NT2/D1 (cell line): ENCODE results near the gene RAB3A.
"Not testable (repeated sequence)": the region's sequence is repeated elsewhere in the genome, so short reads cannot be mapped to it uniquely, and the experiment has no call there.

Source experiments
- DNase-seq: peaks from one replicate; pipeline ENCODE4 v3.0.0-alpha.2; 2011; ENCODE audit warnings: low read depth, low spot score
- H3K27me3 ChIP-seq: 2 replicates; pipeline ENCODE4 v1.6.0; 2011; ENCODE audit warnings: mild to moderate bottlenecking; ENCODE audit not compliant: insufficient read length, insufficient read depth
- H3K36me3 ChIP-seq: 2 replicates; pipeline ENCODE4 v1.6.1; 2011; ENCODE audit warnings: mild to moderate bottlenecking, low read length, mixed read lengths; ENCODE audit not compliant: insufficient read depth, insufficient read length
- H3K4me1 ChIP-seq: 2 replicates; pipeline ENCODE4 v1.5.1; 2011; ENCODE audit not compliant: insufficient read depth, insufficient read length
- H3K4me3 ChIP-seq: 2 replicates; pipeline ENCODE4 v1.5.1; 2011; ENCODE audit warnings: low read depth; ENCODE audit not compliant: insufficient read length
- H3K9ac ChIP-seq: 2 replicates; pipeline ENCODE4 v1.6.0; 2011; ENCODE audit warnings: low read depth; ENCODE audit not compliant: insufficient read length
- H3K9me3 ChIP-seq: 2 replicates; pipeline ENCODE4 v1.5.1; 2011; ENCODE audit warnings: mild to moderate bottlenecking, low read length; ENCODE audit not compliant: insufficient read depth
- SUZ12 ChIP-seq: IDR thresholded peaks from 2 replicates; pipeline ENCODE4 v1.6.1; 2011; ENCODE audit not compliant: insufficient read length, insufficient read depth; ENCODE audit errors: extremely low read depth
- YY1 ChIP-seq: IDR thresholded peaks from 2 replicates; pipeline ENCODE4 v1.6.1; 2011; ENCODE audit not compliant: insufficient read length, insufficient read depth
- ZNF274 ChIP-seq: IDR thresholded peaks from 2 replicates; pipeline ENCODE4 v1.6.1; 2011; ENCODE audit warnings: mild to moderate bottlenecking, low read depth, low read length

RAB3A gene

DNA sequence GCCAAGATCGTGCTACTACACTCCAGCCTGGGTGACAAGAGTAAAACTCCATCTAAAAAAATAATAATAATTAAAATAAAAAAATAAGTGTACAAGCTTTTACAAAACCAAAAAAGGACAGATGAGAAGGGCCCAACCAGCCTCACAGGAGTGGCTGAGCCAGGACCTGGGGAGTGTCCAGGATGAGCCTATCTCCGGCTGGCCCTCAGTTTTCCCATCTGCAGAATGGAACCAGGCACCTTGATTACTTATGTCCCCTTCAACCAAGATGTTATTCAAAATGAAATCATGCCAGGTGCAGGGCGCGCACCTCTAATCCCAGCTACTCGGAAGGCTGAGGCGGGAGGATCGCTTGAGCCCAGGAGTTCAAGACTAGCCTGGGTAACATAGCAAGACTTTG lies 39.8 kb downstream of the RAB3A start:
- H3K27me3 ChIP-seq: no peaks in the 10 kb centered on the region
- TF ChIP-seq YY1: no peak
- TF ChIP-seq ZNF274: no peak
- TF ChIP-seq SUZ12: no peak
- peaks cover 8% of the 10 kb centered on the region for H3K4me1 ChIP-seq
- no peak overlapping the region for H3K9ac ChIP-seq
- H3K4me3 ChIP-seq: no peak overlapping the region
- DNase-seq: no peak
- H3K36me3 ChIP-seq: peaks cover 80% of the 10 kb centered on the region
- no peaks in the 10 kb centered on the region for H3K9me3 ChIP-seq

DNA sequence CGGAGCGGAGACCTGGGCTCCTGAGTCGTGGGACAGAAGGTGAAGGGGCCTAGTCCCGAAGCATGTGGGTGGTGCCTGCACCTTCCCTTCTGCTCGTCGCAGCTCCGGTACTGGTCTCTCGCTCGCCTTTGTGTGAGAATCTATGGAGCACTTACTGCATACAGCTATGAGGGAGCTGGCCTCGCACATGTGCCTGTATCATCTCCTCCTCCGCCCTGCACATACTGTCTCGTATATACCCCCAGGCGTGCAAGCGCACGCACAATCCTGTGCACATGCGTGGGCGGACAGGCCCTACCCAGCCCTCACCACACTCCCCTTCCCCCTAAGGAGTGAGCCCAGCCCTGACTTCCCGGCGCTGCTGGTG lies 42.2 kb downstream of the RAB3A start:
- Histone ChIP-seq H3K4me1 (peaks cover 19% of the 10 kb centered on the region), H3K36me3 (peaks cover 63% of the 10 kb centered on the region), H3K4me3 (no peak overlapping the region), H3K9me3 (no peaks in the 10 kb centered on the region), H3K9ac (peak overlapping the region; percentile 52), H3K27me3 (no peaks in the 10 kb centered on the region)
- no peak for TF ChIP-seq ZNF274
- TF ChIP-seq YY1: no peak
- no peak for TF ChIP-seq SUZ12
- no peak for DNase-seq

DNA sequence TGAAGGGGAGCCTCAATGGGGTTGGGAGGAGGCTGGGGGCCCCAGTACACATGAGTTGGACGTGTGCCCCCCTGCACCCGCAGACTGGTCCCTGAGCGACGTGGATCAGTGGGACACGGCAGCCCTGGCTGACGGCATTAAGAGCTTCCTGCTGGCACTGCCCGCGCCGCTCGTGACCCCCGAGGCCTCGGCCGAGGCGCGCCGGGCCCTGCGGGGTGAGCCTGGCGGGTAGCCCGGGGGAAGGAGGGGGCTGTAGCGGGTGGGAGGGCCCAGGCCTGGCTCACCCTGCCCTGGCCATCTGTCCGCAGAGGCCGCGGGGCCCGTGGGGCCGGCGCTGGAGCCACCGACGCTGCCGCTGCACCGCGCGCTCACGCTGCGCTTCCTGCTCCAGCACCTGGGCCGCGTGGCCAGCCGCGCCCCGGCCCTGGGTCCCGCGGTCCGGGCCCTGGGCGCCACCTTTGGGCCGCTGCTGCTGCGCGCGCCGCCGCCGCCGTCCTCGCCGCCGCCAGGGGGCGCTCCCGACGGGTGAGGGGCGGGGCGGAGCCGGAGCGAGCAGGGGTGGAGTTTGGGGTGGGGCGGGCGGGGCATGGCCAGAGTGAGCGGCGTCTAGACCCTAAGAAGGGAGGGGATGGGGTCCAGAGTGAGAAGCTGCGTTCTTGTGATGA lies 42.7 kb downstream of the RAB3A start:
- DNase-seq: no peak
- Histone ChIP-seq H3K4me3 (no peak overlapping the region), H3K9me3 (no peaks in the 10 kb centered on the region), H3K9ac (peak overlapping the region; percentile 77), H3K27me3 (no peaks in the 10 kb centered on the region), H3K36me3 (peaks cover 64% of the 10 kb centered on the region), H3K4me1 (peaks cover 23% of the 10 kb centered on the region)
- TF ChIP-seq ZNF274: no peak

DNA sequence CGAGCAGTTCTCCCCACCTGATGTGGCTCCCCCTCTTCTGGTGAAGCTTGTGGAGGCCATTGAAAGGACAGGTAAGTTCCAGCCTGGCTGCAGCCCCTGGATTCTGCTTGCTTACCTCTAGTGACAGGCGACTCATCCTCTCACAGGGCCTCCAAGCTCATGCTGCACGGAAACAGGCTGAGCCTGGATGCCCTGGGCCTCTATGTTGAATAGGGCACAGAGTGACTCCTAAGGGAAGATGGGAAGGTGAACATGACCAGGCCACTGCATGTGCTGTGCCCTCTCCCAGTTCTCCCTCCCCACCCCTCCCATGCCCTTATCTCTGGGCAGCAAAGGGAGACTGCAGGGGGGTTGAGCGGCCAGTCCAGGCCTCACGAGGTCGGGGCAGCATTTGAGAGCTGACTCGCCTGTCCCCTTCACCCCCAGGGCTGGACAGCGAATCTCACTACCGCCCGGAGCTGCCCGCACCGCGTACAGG lies 43.3 kb downstream of the RAB3A start:
- H3K4me3 ChIP-seq: no peak overlapping the region
- TF ChIP-seq SUZ12: no peak
- TF ChIP-seq YY1: no peak
- no peak for TF ChIP-seq ZNF274
- no peaks in the 10 kb centered on the region for H3K9me3 ChIP-seq
- H3K4me1 ChIP-seq: peaks cover 24% of the 10 kb centered on the region
- H3K9ac ChIP-seq: peak overlapping the region; percentile 77
- peaks cover 64% of the 10 kb centered on the region for H3K36me3 ChIP-seq
- no peak for DNase-seq
- H3K27me3 ChIP-seq: no peaks in the 10 kb centered on the region

DNA sequence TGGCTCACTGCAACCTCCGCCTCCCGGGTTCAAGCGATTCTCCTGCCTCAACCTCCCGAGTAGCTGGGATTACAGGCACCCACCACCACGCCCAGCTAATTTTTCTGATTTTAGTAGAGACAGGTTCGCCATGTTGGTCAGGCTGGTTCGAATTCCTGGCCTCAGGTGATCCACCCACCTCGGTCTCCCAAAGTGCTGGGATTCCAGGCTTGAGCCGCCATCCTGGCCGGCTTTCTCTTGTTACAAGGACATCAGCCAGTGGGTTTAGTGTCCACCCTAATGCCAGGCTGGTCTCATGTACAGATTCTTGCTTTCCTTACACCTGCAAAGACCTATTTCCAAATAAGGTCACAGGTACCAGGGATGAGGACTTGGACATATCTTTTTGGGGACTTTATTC lies 44.0 kb downstream of the RAB3A start:
- TF ChIP-seq YY1 (no peak), ZNF274 (no peak), SUZ12 (no peak)
- H3K9ac ChIP-seq: peak overlapping the region; percentile 10
- peaks cover 64% of the 10 kb centered on the region for H3K36me3 ChIP-seq
- H3K27me3 ChIP-seq: no peaks in the 10 kb centered on the region
- no peak overlapping the region for H3K4me3 ChIP-seq
- DNase-seq: no peak
- H3K9me3 ChIP-seq: no peaks in the 10 kb centered on the region
- peaks cover 24% of the 10 kb centered on the region for H3K4me1 ChIP-seq

DNA sequence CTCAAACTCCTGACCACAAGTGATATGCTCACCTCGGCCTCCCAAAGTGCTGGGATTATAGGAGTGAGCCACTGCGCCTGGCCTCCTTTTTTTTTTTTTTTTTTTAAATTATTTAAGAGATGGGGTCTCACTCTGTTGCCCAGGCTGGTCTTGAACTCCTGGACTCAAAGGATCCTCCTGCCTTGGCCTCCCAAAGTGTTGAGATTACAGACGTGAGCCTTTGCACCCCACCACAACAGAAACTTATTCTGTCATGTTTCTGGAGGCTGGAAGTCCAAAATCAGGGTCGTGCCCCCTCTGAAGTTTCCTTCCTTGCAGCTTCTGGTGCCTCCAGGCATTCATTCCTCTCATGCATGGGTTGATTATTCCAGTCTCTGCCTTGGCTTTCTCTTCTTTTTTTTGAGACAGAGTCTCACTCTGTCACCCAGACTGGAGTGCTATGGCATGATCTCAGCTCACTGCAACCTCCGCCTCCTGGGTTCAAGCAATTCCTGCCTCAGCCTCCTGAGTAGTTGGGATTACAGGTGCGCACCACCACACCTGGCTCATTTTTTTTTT lies 44.7 kb downstream of the RAB3A start:
- peaks cover 29% of the 10 kb centered on the region for H3K4me1 ChIP-seq
- not testable (repeated sequence) for H3K4me3 ChIP-seq, H3K27me3 ChIP-seq, H3K9me3 ChIP-seq, DNase-seq, H3K9ac ChIP-seq
- H3K36me3 ChIP-seq: peaks cover 57% of the 10 kb centered on the region

DNA sequence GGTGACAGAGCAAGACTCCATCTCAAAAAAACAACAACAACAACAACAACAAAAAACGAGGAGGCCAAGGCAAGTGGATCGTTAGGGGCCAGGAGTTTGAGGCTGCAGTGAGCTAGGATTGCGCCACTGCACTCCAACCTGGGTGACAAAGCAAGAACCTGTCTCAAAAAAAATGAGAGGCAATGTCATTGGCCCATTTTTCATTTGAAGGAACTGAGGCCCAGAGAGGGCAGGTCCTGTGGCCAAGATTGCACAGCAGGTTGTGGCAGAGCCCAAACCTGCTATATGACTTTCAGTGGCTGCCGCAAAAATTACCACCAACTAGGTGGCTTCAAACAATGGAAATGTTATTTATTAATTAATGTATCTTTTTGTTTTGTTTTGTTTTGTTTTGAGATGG lies 45.4 kb downstream of the RAB3A start:
- H3K9me3 ChIP-seq: no peaks in the 10 kb centered on the region
- H3K4me3 ChIP-seq: no peak overlapping the region
- TF ChIP-seq ZNF274: no peak
- TF ChIP-seq YY1: no peak
- TF ChIP-seq SUZ12: no peak
- H3K9ac ChIP-seq: no peak overlapping the region
- H3K4me1 ChIP-seq: peaks cover 29% of the 10 kb centered on the region
- H3K36me3 ChIP-seq: peaks cover 52% of the 10 kb centered on the region
- H3K27me3 ChIP-seq: no peaks in the 10 kb centered on the region
- no peak for DNase-seq
